ENCODE data around the gene KANK2. TPM values are rescaled to one million over a fixed set of nuclear protein-coding genes. Genes with fewer than 3 reads are reported as not detected.

Gene KANK2
- total and polyA plus RNA-seq, 2 of the 8 experiments (the other 6 are each of a cell fraction or from before 2014, with no cell fraction given), result 25.2 to 42.3 TPM

- no peak for FAIRE-seq
- CTCF ChIA-PET (ENCODE audit: partially characterized antibody), result interaction anchor here (0.9 to 1.5 kb wide), 4 partner anchors 40 to 141 kb away, joined by 3 to 4 read pairs (median 3); partner anchors contain the start of gene DOCK6
- no peak for DNase-seq (ENCODE audit: low read depth in 1 of 2, low spot score in 2 of 2)
Observed at GRCh38 chr19:11177592-11177991, 19.8 kb downstream of the KANK2 start.

More at GRCh38 chr19:11177592-11177991, 19.8 kb downstream of the KANK2 start:
- H2AFZ ChIP-seq (ENCODE audit: low read length), result no peak overlapping the region
- no peaks in the 10 kb centered on the region for H3K9me3 ChIP-seq (ENCODE audit: insufficient read depth in 2 of 2, low read depth in 1 of 2, low read length in 1 of 2)
- H3K56ac ChIP-seq (replicated peaks; ENCODE audit: insufficient read length, low read depth, low read length), result no peak overlapping the region
- H2BK12ac ChIP-seq (ENCODE audit: low read depth, low read length), result no peak overlapping the region
- H2BK15ac ChIP-seq (ENCODE audit: low read length), result no peak overlapping the region
- no peak overlapping the region for H2BK5ac ChIP-seq (ENCODE audit: low read depth, low read length)
- no peak overlapping the region for H3K27ac ChIP-seq (ENCODE audit: low read depth, low read length)
- H3K14ac ChIP-seq (ENCODE audit: insufficient read length), result no peak overlapping the region
- H3K79me2 ChIP-seq (ENCODE audit: control insufficient read depth in 1 of 2, insufficient read depth in 2 of 2, low read length in 2 of 2), result no peaks in the 10 kb centered on the region
- no peak overlapping the region for H3K18ac ChIP-seq (ENCODE audit: extremely low read depth, low read length)
- no peak overlapping the region for H4K5ac ChIP-seq (ENCODE audit: insufficient read length, low read depth, low read length)
- no peak overlapping the region for H3K9ac ChIP-seq (replicated peaks in 1 of 4; ENCODE audit: extremely low read depth in 1 of 4, low read depth in 3 of 4, low read length in 3 of 4)
- H2AK5ac ChIP-seq (ENCODE audit: low read depth, low read length), result no peak overlapping the region
- no peaks in the 10 kb centered on the region for H4K20me1 ChIP-seq (replicated peaks in 1 of 2; ENCODE audit: control insufficient read depth in 1 of 2, insufficient read depth in 2 of 2, low read length in 2 of 2)
- H3K23me2 ChIP-seq (ENCODE audit: low read depth, low read length), result no peaks in the 10 kb centered on the region
- H4K91ac ChIP-seq (replicated peaks; ENCODE audit: insufficient read length, low read length), result no peak overlapping the region
- TF ChIP-seq KDM4A (IDR thresholded peaks at IDR 0.05; ENCODE audit: low read depth, low read length, severe bottlenecking) (no peak), POLR2A (IDR thresholded peaks at IDR 0.05; ENCODE audit: control extremely low read depth in 1 of 2, low read depth in 2 of 2, low read length in 2 of 2) (no peak), HDAC2 (IDR thresholded peaks at IDR 0.05; ENCODE audit: borderline replicate concordance in 1 of 2, low read depth in 2 of 2, low read length in 2 of 2) (no peak), CBX5 (IDR thresholded peaks at IDR 0.05; ENCODE audit: low read depth, low read length) (no peak), CREB1 (IDR thresholded peaks at IDR 0.05) (no peak), BACH1 (IDR thresholded peaks at IDR 0.05; ENCODE audit: low read length) (no peak), TCF12 (IDR thresholded peaks at IDR 0.05; ENCODE audit: low read depth, low read length) (no peak), CHD1 (IDR thresholded peaks at IDR 0.05; ENCODE audit: low read depth, low read length) (no peak), TAF7 (optimal IDR thresholded peaks at IDR 0.05; ENCODE audit: borderline replicate concordance, low read depth, low read length) (no peak), POLR2AphosphoS5 (IDR thresholded peaks at IDR 0.05; ENCODE audit: low read depth, low read length) (no peak)
- no peak overlapping the region for H3K23ac ChIP-seq (ENCODE audit: insufficient read length)
- H3K4me3 ChIP-seq (ENCODE audit: extremely low read depth in 1 of 4, insufficient read depth in 2 of 4, low read depth in 3 of 4, low read length in 4 of 4), result no peak overlapping the region
- no peak overlapping the region for H4K8ac ChIP-seq (ENCODE audit: extremely low read depth, insufficient read depth, low read length)
- POLR2A ChIA-PET (ENCODE audit: partially characterized antibody), result interaction anchor here (0.6 to 1.2 kb wide), 2 partner anchors 13 to 23 kb away, joined by 3 to 6 read pairs; no protein-coding TSS in a partner anchor
- H2BK120ac ChIP-seq (replicated peaks; ENCODE audit: low read depth, low read length), result no peak overlapping the region
- peaks cover 0 to 3% (median 2%) of the 10 kb centered on the region in 4 experiments; a peak in 2 of 7 replicates for H3K4me1 ChIP-seq (replicated peaks in 1 of 4; ENCODE audit: control insufficient read depth in 3 of 4, insufficient read depth in 4 of 4, low read length in 3 of 4)
- H3K79me1 ChIP-seq (ENCODE audit: low read depth, low read length), result no peaks in the 10 kb centered on the region; the same call in 1 of the 2 replicates
- WGBS, 2 experiments (ENCODE audit: extremely low coverage in 1 of 2, insufficient coverage in 1 of 2, insufficient read length in 1 of 2, insufficient replicate concordance in 2 of 2, low coverage in 1 of 2, low lambda C conversion rate in 2 of 2, missing lambda C conversion rate in 1 of 2), result 94% methylated on average over 9 of the region's 9 CpGs; no CpG with 5 or more reads in 1 of the 2 experiments
- no peak overlapping the region for H2BK20ac ChIP-seq (ENCODE audit: low read length)
- H3K4ac ChIP-seq (replicated peaks; ENCODE audit: insufficient read length, low read depth, low read length), result no peak overlapping the region
- no peaks in the 10 kb centered on the region for H3K27me3 ChIP-seq (replicated peaks in 1 of 4; ENCODE audit: control insufficient read depth in 3 of 4, extremely low read depth in 1 of 4, insufficient read depth in 3 of 4, low read length in 3 of 4)
- H3K4me2 ChIP-seq (ENCODE audit: insufficient read depth in 1 of 2, low read depth in 2 of 2, low read length in 2 of 2), result no peak overlapping the region
- peaks cover 0 to 24% (median 12%) of the 10 kb centered on the region in 4 experiments; a peak in 6 of 8 replicates for H3K36me3 ChIP-seq (ENCODE audit: control insufficient read depth in 2 of 4, insufficient read depth in 4 of 4, low read length in 3 of 4)

Data from H1 (cell line).